Temporal lobe (tissue), 1 donor: ENCODE measurements around the gene IRGC. TPM values are rescaled to one million over a fixed set of nuclear protein-coding genes. Genes with fewer than 3 reads are reported as not detected.

Source experiments
- total RNA-seq: library from RNA; depleted of rRNA; stranded (reverse); fragments of >200 nt; gene quantifications from one replicate; pipeline ENCODE4 v1.2.3, GENCODE V29; 2014

IRGC gene
- total RNA-seq, 1 donor from 2014 or later: not detected

Other genes with a start within 250 kb of the IRGC start
- gene PHLDB3, start 211.3 kb upstream of the IRGC start, total RNA-seq: 1.5 TPM
- gene ETHE1, start 188.9 kb upstream of the IRGC start, total RNA-seq: 17.0 TPM
- 0.49 TPM for gene ZNF575, start 182.9 kb upstream of the IRGC start, total RNA-seq
- gene XRCC1, start 140.5 kb upstream of the IRGC start, total RNA-seq: 12.0 TPM
- 7.4 TPM for gene PINLYP, start 140.3 kb upstream of the IRGC start, total RNA-seq
- gene IRGQ, start 119.9 kb upstream of the IRGC start, total RNA-seq: 92.0 TPM
- gene ZNF576, start 119.5 kb upstream of the IRGC start, total RNA-seq: 5.2 TPM
- not detected for gene SRRM5, start 104.0 kb upstream of the IRGC start, total RNA-seq
- gene ZNF428, start 96.4 kb upstream of the IRGC start, total RNA-seq: 106 TPM
- gene CADM4, start 76.2 kb upstream of the IRGC start, total RNA-seq: 105 TPM
- gene PLAUR, start 45.9 kb upstream of the IRGC start, total RNA-seq: 6.6 TPM
- gene SMG9, start 38.9 kb downstream of the IRGC start, total RNA-seq: 8.4 TPM
- gene KCNN4, start 64.9 kb downstream of the IRGC start, total RNA-seq: 0.49 TPM
- gene LYPD5, start 86.4 kb downstream of the IRGC start, total RNA-seq: 2.7 TPM
- 25.1 TPM for gene ZNF283, start 111.2 kb downstream of the IRGC start, total RNA-seq
- gene ZNF404, start 167.9 kb downstream of the IRGC start, total RNA-seq: 8.6 TPM
- gene ZNF45, start 219.2 kb downstream of the IRGC start, total RNA-seq: 24.1 TPM
- 23.8 TPM for gene ZNF221, start 235.2 kb downstream of the IRGC start, total RNA-seq